Right atrium auricular region (tissue), 2 donors: Measurements from ENCODE around the gene MRPL43. TPM values are rescaled to one million over a fixed set of nuclear protein-coding genes. Genes with fewer than 3 reads are reported as not detected.
A peak's percentile ranks its signal among the peaks of the same experiment; 100 is the strongest.

Experiments
- DNase-seq: peaks from one replicate; pipeline ENCODE4 v3.0.0-alpha.2; 2019; ENCODE audit warnings: low spot score
- H3K27ac ChIP-seq, 2 donors: fragments of 200-600 bp; sonication (generic); 1 replicate in 1 of 2; 2 replicates in 1 of 2; pipeline ENCODE4 v1.5.1; 2016 to 2019
- H3K27me3 ChIP-seq, 2 donors: fragments of 200-600 bp; sonication (generic); one replicate each; pipeline versions ENCODE4 v1.5.1 to v1.6.0; 2017 to 2019
- H3K36me3 ChIP-seq: fragments of 200-600 bp; sonication (generic); one replicate; pipeline ENCODE4 v1.5.1; 2016
- H3K4me1 ChIP-seq, 2 donors: fragments of 200-600 bp; sonication (generic); one replicate each; pipeline versions ENCODE4 v1.5.1 to v1.6.0; 2017 to 2019
- H3K4me3 ChIP-seq, 2 donors: fragments of 200-600 bp; sonication (generic); 1 replicate in 1 of 2; 2 replicates in 1 of 2; pipeline ENCODE4 v1.5.1; 2017 to 2019; ENCODE audit warnings: mild to moderate bottlenecking in 1 of 2, moderate library complexity in 1 of 2
- H3K9me3 ChIP-seq, 2 donors: fragments of 200-600 bp; sonication (generic); one replicate each; pipeline ENCODE4 v1.5.1; 2019
- total RNA-seq, 2 donors: library from RNA; depleted of rRNA; stranded (reverse); fragments of >200 nt; gene quantifications; one replicate each; pipeline ENCODE4 v1.1.0, GENCODE V29; 2016
- TF ChIP-seq, protein P1 (sequence below), 2 donors: fragments of 200-600 bp; sonication (generic); IDR thresholded peaks; one replicate each; pipeline ENCODE4 v1.5.1; 2019; ENCODE audit warnings: antibody characterized with exemption in 2 of 2

The MRPL43 gene
- total RNA-seq, 2 donors from 2014 or later = 60.1 to 88.4 TPM

DNA sequence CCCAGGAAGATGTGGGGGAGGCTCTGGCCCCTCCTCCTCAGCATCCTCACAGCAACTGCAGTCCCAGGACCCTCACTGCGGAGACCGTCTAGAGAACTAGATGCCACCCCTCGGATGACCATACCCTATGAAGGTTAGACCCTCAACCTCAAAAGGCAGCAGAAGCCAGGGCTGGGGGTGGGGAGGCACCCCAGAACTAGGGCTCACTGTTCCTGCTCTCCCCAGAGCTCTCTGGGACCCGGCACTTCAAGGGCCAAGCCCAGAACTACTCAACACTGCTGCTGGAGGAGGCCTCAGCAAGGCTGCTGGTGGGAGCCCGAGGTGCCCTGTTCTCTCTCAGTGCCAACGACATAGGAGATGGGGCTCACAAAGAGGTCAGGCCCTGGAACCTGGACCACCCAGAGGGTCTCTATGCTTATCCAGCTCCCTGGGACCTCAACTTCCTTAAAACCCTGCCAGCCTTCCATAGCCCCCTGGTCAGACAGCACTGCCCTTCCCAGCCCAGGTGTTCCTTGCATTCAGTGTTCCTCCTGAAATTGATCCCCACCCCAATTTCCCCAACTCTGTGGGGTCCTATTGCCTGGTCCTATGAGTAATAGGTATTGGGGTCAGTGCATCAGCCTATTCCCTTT, 14.3 kb downstream of the MRPL43 start:
- Histone ChIP-seq H3K4me3 (no peak overlapping the region), H3K9me3 (no peaks in the 10 kb centered on the region), H3K4me1 (peaks cover 0 to 15% of the 10 kb centered on the region in 2 donors), H3K27ac (no peak overlapping the region), H3K36me3 (no peaks in the 10 kb centered on the region), H3K27me3 (no peaks in the 10 kb centered on the region)
- TF ChIP-seq, protein P1, sequence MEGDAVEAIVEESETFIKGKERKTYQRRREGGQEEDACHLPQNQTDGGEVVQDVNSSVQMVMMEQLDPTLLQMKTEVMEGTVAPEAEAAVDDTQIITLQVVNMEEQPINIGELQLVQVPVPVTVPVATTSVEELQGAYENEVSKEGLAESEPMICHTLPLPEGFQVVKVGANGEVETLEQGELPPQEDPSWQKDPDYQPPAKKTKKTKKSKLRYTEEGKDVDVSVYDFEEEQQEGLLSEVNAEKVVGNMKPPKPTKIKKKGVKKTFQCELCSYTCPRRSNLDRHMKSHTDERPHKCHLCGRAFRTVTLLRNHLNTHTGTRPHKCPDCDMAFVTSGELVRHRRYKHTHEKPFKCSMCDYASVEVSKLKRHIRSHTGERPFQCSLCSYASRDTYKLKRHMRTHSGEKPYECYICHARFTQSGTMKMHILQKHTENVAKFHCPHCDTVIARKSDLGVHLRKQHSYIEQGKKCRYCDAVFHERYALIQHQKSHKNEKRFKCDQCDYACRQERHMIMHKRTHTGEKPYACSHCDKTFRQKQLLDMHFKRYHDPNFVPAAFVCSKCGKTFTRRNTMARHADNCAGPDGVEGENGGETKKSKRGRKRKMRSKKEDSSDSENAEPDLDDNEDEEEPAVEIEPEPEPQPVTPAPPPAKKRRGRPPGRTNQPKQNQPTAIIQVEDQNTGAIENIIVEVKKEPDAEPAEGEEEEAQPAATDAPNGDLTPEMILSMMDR (IDR thresholded peaks at IDR 0.05) = no peak
- peak; percentile 42 for DNase-seq

DNA sequence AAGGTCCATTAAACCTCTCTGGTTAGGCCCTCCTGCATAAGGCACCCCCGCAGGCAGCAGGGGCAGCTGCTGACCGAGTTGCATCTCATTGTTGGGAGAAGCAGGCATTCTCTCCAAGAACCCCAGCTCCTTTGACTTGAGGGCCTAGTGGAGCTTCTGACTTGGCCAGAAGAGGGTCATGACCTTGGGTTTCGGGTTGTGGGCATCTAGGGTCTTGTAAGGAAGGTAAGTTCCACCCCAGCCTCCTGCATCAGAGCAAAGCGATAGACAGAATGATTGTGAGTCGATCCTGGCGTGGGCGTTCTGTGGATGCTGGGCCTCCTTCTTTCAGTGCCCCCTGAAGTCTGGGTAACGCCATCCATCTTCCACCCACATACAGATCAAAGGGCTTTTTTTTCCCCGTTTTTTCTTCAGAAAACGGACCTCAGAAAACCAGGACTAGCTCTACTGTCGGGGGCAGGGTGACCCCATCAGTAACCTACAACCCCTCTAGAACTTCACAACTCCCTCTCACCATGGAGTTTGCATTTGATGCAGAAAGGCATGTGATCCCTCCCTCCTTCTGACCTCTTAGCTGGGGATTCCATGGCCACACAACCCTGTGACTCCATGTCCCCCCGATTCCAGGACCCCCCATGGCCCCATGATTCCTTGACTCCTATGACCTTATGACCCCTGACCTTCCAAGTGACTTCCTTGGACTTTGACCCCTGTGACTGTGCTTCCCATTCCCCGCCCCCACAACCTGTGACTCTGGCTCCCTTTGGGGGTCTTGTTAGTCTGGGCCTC, 15.0 kb downstream of the MRPL43 start:
- no peaks in the 10 kb centered on the region for H3K9me3 ChIP-seq
- peaks cover 0 to 15% of the 10 kb centered on the region in 2 donors for H3K4me1 ChIP-seq
- H3K4me3 ChIP-seq = no peak overlapping the region
- TF ChIP-seq, protein P1 (IDR thresholded peaks at IDR 0.05) = no peak
- no peaks in the 10 kb centered on the region for H3K36me3 ChIP-seq
- H3K27ac ChIP-seq = no peak overlapping the region
- peak; percentile 34 for DNase-seq
- no peaks in the 10 kb centered on the region for H3K27me3 ChIP-seq

DNA sequence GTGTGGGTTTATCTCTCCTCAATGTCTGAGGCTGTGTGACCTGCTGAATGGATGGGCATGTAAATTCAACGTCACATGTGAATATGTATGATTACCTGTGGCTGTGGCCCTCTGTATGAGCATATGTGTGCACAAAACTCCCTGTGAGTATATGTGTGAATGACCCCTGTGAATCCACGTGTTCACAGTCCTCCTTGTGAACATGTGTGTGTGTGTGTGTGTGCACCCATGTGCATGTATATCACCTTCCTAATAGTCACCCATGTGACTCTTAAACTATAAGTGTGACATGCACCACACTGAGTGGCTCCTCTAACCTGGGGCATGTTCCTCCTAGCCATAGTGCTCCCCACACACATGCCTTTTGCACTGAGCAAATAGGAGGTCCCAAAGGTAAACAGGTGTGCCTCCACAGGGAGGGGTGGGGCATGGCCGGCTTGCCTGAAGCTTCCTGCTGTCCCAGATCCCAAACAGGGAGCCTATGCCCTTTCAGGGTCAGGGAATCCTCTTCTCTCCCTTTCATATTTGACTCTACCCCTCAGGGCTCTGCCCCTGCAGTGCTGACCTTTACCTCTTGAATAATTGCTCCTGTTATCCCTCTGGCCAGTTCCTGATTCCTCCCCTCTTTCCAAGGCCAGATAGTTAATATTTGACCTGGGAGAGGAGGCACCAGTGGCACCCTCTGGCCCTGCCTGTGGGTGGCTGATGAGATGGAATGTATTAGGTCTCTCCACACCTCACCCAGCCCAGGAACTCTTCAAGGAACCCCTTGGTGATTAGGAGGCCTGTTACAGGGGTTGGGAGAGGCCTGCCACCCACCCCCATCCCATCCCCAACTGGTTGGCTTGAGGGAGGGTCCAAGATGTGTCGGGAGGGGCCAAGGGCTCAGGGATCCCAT, 16.1 kb downstream of the MRPL43 start:
- Histone ChIP-seq H3K27me3 (no peaks in the 10 kb centered on the region), H3K27ac (no peak overlapping the region), H3K4me1 (peaks cover 0 to 15% of the 10 kb centered on the region in 2 donors), H3K4me3 (no peak overlapping the region), H3K9me3 (no peaks in the 10 kb centered on the region), H3K36me3 (no peaks in the 10 kb centered on the region)
- DNase-seq = peak; percentile 54
- TF ChIP-seq, protein P1 (IDR thresholded peaks at IDR 0.05) = no peak

- Histone ChIP-seq H3K36me3 (no peaks in the 10 kb centered on the region), H3K4me1 (peaks cover 0 to 15% of the 10 kb centered on the region in 2 donors), H3K27ac (no peak overlapping the region), H3K4me3 (peak overlapping the region; percentile 45 to 62), H3K27me3 (no peaks in the 10 kb centered on the region), H3K9me3 (no peaks in the 10 kb centered on the region)
- peak; percentile 46 for DNase-seq
- TF ChIP-seq, protein P1 (IDR thresholded peaks at IDR 0.05) = no peak
Measured at GRCh38 chr10:100970076-100970913, 17.0 kb downstream of the MRPL43 start.
